ENCODE results near the gene DDX20.

DDX20 gene

GRCh38 chr1:111751906-111752575 lies 3.7 kb upstream of the DDX20 start:
- Histone ChIP-seq H3K9me3 (ENCODE audit: insufficient read depth, low read length) (no peaks in the 10 kb centered on the region), H2AFZ (ENCODE audit: low read depth, low read length, severe bottlenecking) (no peak overlapping the region), H4K20me1 (ENCODE audit: low read depth, low read length) (no peaks in the 10 kb centered on the region; the same call in 1 of the 2 replicates), H3K27me3 (ENCODE audit: low read length) (no peaks in the 10 kb centered on the region), H3K4me3 (ENCODE audit: insufficient read depth, low read length, poor library complexity, severe bottlenecking) (no peak overlapping the region), H3K27ac (ENCODE audit: low read depth, low read length) (no peak overlapping the region), H3K9me2 (replicated peaks; ENCODE audit: insufficient read depth, low read length) (no peaks in the 10 kb centered on the region), H3F3A (ENCODE audit: insufficient read depth) (no peaks in the 10 kb centered on the region), H3K4me2 (ENCODE audit: low read depth, low read length, poor library complexity, severe bottlenecking) (no peak overlapping the region), H3K9ac (ENCODE audit: low read length) (no peak overlapping the region), H3K79me2 (ENCODE audit: insufficient read depth, low read length) (peaks cover 15% of the 10 kb centered on the region), H3K36me3 (ENCODE audit: low read length) (no peaks in the 10 kb centered on the region)
- no peak for TF ChIP-seq EZH2phosphoT487 (conservative IDR thresholded peaks at IDR 0.05; ENCODE audit: low read length)
- TF ChIP-seq CTCF (IDR thresholded peaks at IDR 0.05; ENCODE audit: insufficient read depth, low read length, poor library complexity, severe bottlenecking), result no peak

- no peaks in the 10 kb centered on the region for H3K9me3 ChIP-seq (ENCODE audit: insufficient read depth, low read length)
- H3K79me2 ChIP-seq (ENCODE audit: insufficient read depth, low read length), result peaks cover 33% of the 10 kb centered on the region
- peak overlapping the region; percentile 75 for H3K27ac ChIP-seq (ENCODE audit: low read depth, low read length)
- no peak for TF ChIP-seq EZH2phosphoT487 (conservative IDR thresholded peaks at IDR 0.05; ENCODE audit: low read length)
- TF ChIP-seq CTCF (IDR thresholded peaks at IDR 0.05; ENCODE audit: insufficient read depth, low read length, poor library complexity, severe bottlenecking), result no peak
- no peaks in the 10 kb centered on the region for H3F3A ChIP-seq (ENCODE audit: insufficient read depth)
- no peaks in the 10 kb centered on the region; the same call in 1 of the 2 replicates for H4K20me1 ChIP-seq (ENCODE audit: low read depth, low read length)
- peak overlapping the region; percentile 73 for H3K9ac ChIP-seq (ENCODE audit: low read length)
- H3K36me3 ChIP-seq (ENCODE audit: low read length), result peaks cover 12% of the 10 kb centered on the region; the same call in 1 of the 2 replicates
- peak overlapping the region; percentile 52 for H2AFZ ChIP-seq (ENCODE audit: low read depth, low read length, severe bottlenecking)
- H3K4me2 ChIP-seq (ENCODE audit: low read depth, low read length, poor library complexity, severe bottlenecking), result peak overlapping the region; percentile 66
- H3K4me3 ChIP-seq (ENCODE audit: insufficient read depth, low read length, poor library complexity, severe bottlenecking), result peak overlapping the region; percentile 67
- no peaks in the 10 kb centered on the region for H3K9me2 ChIP-seq (replicated peaks; ENCODE audit: insufficient read depth, low read length)
- H3K27me3 ChIP-seq (ENCODE audit: low read length), result no peaks in the 10 kb centered on the region
Measured at GRCh38 chr1:111754984-111755330, 744 bp upstream of the DDX20 start.

- H3K9ac ChIP-seq (ENCODE audit: low read length), result peak overlapping the region; percentile 73
- H3K9me3 ChIP-seq (ENCODE audit: insufficient read depth, low read length), result no peaks in the 10 kb centered on the region
- H3F3A ChIP-seq (ENCODE audit: insufficient read depth), result no peaks in the 10 kb centered on the region; the same call in 1 of the 2 replicates
- peaks cover 33% of the 10 kb centered on the region for H3K79me2 ChIP-seq (ENCODE audit: insufficient read depth, low read length)
- no peak for TF ChIP-seq CTCF (IDR thresholded peaks at IDR 0.05; ENCODE audit: insufficient read depth, low read length, poor library complexity, severe bottlenecking)
- TF ChIP-seq EZH2phosphoT487 (conservative IDR thresholded peaks at IDR 0.05; ENCODE audit: low read length), result no peak
- peak overlapping the region; percentile 67 for H3K4me3 ChIP-seq (ENCODE audit: insufficient read depth, low read length, poor library complexity, severe bottlenecking)
- H3K36me3 ChIP-seq (ENCODE audit: low read length), result peaks cover 23% of the 10 kb centered on the region; the same call in 1 of the 2 replicates
- H3K27ac ChIP-seq (ENCODE audit: low read depth, low read length), result peak overlapping the region; percentile 75
- H4K20me1 ChIP-seq (ENCODE audit: low read depth, low read length), result no peaks in the 10 kb centered on the region; the same call in 1 of the 2 replicates
- H3K27me3 ChIP-seq (ENCODE audit: low read length), result no peaks in the 10 kb centered on the region
- H3K9me2 ChIP-seq (replicated peaks; ENCODE audit: insufficient read depth, low read length), result no peaks in the 10 kb centered on the region
- peak overlapping the region; percentile 52 for H2AFZ ChIP-seq (ENCODE audit: low read depth, low read length, severe bottlenecking)
- peak overlapping the region; percentile 66 for H3K4me2 ChIP-seq (ENCODE audit: low read depth, low read length, poor library complexity, severe bottlenecking)
Measured at GRCh38 chr1:111756124-111756513, 418 bp downstream of the DDX20 start.

Measured in SU-DHL-6 (cell line).